Activated T-cell treated with anti-CD3 and anti-CD28 coated beads for 4 hours (primary cell): ENCODE results near the gene FAM210A.
"Not testable (repeated sequence)": the region's sequence is repeated elsewhere in the genome, so short reads cannot be mapped to it uniquely, and the experiment has no call there.

Experiments used
- DNase-seq: peaks from one replicate; pipeline ENCODE4 v3.0.0-alpha.2; 2020

Gene FAM210A

GRCh38 chr18:13700153-13700552 lies 26.2 kb downstream of the FAM210A start:
- no peak for DNase-seq

DNA sequence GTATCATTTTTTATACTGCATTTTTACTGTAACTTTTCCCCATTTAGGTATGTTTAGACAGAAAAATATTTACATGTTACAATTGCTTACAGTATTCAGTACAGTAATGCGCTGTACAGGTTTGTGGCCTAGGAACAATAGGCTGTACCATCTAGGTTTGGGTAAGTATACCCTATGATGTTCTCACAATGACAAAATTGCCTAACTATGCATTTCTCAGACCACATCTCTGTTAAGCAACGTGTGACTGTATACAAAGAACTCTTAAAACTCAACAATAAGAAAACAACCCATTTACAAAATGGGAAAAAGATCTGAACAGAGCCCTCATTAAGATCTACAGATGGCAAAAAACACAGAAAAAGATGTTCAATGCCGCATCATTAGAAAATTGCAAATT lies 29.4 kb downstream of the FAM210A start:
- DNase-seq, result no peak

GRCh38 chr18:13695337-13695736 lies 31.0 kb downstream of the FAM210A start:
- not testable (repeated sequence) for DNase-seq

DNA sequence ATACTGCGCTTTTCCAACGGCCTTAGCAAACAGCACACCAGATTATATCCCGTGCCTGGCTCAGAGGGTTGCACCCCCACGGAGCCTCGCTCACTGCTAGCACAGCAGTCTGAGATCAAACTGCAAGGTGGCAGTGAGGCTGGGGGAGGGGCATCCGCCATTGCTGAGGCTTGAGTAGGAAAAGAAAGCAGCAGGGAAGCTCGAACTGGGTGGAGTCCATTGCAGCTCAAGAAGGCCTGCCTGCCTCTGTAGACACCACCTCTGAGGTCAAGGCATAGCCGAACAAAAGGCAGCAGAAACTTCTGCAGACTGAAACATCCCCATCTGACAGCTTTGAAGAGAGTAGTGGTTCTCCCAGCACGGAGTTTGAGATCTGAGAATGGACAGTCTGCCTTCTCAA lies 36.3 kb downstream of the FAM210A start:
- DNase-seq, result not testable (repeated sequence)

GRCh38 chr18:13688191-13689136 lies 37.9 kb downstream of the FAM210A start:
- DNase-seq, result no peak

- no peak for DNase-seq
Observed at GRCh38 chr18:13684546-13684945, 41.8 kb downstream of the FAM210A start.

DNA sequence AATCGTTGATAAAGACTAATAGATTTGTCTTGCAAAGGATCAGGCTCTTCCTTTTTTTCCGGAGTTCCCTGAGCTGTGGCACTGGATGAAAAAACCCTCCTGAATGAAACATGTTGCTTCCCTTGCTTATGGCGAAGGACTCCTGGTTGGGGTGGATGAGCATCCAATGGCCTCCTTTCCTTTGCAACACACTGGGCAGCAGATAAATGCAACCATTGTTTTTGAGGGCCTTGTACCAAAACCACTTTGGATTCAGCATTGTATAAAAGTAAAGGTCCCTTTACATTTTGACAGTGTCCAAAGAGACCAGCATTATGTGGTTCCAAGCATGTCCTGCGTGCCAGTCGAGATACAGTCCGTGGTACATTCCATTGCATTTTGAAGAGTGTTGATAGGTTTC lies 44.7 kb downstream of the FAM210A start:
- DNase-seq, result no peak

DNA sequence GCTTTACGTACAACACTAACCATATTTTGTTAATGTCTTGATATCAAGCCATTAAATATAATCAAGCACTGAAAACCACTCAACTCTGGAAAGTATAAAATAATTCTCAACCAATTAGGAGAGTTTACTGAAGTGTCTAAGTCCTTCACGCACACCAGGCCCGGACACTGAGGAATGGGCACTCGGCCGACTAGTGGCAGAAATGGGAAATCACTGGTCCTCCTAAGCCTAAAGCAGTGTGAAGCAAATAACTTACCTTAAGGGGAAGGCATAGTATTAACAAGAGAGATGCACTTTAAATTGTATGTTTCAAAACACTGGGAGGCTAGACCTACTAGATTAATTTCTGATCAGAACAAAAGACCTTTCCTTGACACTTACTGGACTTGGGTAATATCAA lies 45.7 kb downstream of the FAM210A start:
- DNase-seq, result no peak

GRCh38 chr18:13677350-13677749 lies 49.0 kb downstream of the FAM210A start:
- DNase-seq, result not testable (repeated sequence)

DNA sequence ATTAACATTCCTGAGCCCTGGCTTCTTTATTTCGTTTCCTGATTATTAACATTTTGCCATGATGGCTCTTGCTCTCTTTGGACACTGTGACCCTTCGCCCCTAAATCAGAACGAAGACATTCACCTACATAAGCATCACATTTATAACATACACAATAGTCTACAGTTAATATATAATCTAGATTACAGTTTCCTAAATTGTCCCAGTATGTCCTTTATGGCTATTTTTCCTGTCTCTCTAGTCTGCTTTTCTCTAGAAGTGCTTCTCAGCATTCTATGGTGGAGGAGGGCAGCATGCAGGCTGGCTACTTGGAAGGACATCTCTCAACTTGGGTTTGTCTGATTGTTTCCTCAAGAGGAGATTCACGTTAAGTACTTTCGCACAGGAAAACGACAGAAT lies 49.9 kb downstream of the FAM210A start:
- DNase-seq, result no peak

GRCh38 chr18:13672657-13673056 lies 53.7 kb downstream of the FAM210A start:
- DNase-seq, result no peak

DNA sequence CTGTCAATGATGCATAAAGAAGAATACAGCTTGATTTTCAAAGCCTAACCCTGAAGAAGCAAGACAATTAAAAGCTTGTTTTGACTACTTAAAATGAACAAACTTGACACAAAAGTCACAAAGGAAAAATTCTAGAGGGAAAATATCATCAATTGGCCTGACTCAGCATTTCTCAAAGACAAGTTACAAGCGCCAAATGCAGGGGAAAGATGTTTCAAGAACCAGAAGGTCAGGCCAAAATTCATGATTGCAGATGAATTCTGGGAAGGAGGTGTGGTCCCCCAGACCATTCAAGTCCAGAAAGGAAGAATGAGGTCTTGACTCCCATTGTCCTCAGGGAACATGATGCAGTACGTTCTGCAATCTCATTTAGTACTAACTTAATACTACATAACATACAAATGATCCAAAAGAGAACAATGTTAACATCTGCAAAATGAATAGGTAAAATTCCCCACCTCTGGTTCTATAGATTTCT lies 64.5 kb downstream of the FAM210A start:
- no peak for DNase-seq

DNA sequence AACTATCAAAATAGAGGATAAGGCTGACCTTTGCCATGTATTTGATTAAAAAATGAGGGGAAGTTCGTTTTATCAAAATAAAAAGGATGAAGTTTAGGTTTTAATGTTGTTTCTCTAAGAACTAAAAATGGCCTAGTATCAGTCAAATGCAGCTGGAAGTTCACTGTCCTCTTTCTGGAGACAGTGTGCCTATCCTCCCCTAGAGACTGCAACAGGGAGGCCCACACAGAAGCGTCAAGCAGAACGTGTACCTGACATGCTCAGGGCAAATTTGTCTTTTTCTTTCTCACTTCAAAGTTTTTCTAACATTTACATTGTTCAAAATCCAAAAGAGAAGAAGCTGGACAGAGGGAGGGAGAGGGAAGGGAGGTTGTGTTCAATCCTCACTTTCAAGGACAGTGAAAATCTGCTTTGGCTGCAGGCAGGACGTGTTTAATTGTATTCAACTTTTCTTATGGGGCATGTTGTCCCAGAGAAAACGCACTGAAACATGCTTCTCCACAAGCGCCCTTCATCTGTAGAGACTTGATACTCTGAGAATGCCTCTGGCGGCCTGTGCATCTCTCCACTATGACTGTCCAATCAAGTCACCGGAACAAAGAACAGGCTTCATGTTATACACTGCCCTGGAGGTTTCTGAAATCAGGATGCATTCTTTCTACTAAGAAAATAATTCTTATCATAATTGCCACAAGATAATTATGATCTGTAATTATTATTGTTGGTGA lies 65.1 kb downstream of the FAM210A start:
- DNase-seq, result no peak

DNA sequence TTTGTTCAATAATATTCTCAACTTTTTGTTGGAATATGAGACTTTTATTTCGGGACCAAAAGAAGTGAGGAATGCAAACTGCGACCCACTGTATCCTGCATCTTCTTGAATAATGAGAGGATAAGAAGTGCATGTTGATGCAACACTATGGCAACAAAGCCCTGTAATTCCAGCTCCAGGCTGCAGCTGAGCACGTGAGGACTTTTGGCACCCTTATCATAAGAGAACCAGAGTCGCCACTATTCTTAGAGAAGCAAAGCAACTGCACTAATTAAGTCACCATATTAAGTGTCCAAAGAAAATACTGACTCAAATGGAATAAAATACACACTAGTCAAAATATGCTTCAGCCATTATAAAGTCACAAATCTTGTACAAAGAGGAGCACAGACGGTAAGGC lies 65.8 kb downstream of the FAM210A start:
- DNase-seq, result no peak

DNA sequence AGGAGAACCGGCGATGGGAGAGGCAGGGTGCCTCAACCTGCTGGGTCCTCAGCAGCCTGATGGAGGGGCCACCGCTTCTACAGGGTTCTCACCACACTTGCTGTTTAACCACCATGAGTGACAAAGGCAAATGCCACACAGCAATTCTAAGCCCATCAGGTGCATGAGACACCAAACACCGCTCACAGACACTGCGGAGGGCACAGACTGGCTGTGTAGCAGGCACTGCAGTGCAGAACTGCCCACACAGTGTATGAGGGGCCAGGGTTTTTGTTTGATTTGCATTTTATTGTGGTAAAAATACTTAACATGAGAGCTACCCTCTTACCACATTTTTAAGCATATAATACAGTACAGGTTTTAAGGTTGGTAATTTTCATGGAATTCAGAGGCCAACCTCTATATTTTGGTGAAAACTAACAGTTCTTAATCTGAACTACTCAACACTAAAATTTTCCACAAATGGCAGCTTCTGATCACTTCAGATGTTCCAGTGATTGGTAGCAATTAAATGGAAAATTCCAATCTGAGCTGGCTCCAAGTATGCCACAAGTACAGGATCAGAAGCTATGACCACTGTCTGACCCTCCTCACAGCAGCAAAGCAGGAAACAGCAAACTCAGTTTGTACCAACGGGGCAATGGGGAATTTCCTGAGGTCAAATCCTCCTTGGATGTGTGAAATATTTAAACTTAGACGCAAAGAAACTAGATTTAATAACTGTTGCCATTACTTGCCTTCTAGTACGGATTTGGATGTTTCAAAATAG lies 67.7 kb downstream of the FAM210A start:
- DNase-seq, result no peak

DNA sequence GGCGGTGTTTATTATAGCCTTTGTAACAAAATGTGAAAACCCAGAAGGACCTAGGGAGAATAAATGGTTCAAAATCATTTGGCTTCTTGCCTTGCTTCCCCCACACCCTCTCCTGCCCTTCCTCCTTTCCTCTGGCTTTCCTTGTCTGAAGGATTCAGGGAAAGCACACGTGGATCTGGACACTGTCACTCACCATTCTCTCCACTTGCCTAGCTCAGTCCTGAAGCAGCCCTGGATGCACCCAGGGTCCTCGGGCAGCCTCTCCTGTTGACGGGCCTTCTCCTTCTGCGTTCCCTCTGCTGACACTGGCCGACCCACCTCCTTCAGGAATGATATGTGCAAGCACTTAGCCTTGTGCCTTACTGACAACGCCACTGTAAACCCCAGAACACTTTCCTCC lies 68.4 kb downstream of the FAM210A start:
- DNase-seq, result no peak

DNA sequence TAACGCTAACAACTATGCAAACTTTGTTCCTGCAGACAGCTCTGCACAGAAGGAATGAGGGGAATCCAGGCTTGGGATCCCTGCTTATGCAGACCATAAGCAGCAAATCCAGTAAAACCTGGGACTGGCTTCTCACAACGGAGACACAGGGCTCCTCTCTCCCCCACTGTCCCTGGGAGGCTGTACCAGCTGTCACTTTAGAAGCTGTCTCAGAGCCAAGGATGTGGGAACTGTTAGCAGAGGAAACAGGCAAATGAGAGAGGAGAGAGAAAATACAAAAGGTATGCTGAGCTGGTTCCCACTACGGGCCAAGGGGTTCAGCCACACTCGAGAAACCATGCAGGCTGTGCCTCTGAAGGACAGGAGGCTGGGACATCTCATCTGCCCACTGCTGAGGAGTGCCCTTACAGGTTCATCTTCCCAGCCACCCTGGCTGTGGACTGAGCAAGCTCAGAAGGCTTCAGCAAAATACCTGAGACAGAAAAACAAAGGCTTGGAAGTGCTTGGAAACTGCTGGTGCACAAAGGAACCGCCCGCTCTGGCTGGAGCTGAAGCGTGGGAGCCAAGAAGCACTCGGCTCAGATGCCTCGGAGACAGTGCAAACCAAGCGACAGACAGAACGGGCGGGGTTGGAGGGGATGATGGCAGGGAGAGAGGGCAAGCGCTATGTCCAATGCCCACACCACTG lies 72.5 kb downstream of the FAM210A start:
- no peak for DNase-seq

DNA sequence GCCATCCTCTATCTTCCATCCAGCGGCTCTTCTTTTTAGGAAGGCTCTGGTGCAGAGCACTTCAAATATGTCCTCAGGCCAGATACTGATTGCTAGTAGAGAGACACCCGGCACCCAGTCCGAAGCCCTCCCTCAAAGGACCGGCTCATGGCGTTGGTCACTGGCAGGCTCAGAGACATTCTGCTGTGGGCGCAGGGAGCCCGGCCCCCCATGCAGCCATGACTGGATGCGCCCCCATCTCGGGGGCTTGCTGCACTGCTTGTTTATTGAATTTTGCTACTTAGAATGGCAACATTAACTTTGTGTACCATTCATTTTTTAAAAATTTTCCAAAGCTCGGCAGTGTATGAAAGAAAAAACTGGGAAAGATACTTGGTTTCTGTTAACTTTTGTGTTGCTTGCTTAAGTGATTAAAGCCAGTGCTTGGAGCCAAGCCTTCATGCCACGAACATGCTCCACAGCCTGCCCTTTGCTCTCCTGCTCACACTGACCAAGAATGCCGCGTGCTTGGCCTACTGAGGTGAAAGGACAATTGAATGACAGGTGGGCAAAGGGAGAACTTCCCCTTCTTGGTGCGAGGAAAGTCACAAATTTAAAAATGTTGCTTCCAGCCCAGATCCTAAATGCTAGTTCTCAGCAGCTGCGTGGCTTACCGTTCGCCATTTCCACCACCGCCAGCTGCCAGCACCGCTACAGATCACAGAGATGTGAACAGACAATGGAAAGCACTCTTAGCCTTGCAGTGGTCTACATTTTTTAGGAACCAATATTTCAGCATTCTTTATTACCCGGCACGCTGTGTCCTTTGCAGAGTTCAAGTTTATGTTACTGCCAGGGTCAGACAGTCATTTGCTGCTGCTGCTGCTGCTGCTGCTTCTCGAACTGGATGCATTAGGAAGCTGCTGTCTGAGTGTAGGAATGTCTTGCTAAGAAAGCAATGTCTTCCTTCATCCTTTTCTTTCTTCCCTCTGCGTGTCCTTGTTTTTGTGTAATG lies 76.7 kb downstream of the FAM210A start:
- DNase-seq, result no peak

GRCh38 chr18:13647761-13648160 lies 78.6 kb downstream of the FAM210A start:
- no peak for DNase-seq

DNA sequence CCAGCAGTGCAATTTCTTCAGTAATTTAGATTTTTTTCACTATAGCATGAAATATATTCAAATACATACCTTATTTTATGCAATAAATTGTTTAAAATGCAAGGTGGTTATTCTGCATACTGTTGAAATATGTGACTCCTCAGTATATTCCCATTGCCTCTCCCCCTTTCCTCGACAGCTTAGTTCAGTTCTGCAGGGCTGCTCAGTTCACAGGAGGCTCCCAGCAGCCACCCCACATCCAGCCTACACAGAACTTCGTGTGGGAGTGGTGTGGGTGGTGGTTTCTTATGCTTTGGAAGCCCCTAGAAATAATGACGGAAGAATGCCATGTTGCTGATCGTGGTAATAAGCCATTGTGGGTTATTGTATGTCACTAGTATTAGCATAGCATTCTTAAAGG lies 79.7 kb downstream of the FAM210A start:
- DNase-seq, result no peak

- no peak for DNase-seq
Observed at GRCh38 chr18:13645093-13645492, 81.3 kb downstream of the FAM210A start.
